Naive thymus-derived CD4-positive, alpha-beta T cell (primary cell): ENCODE results near the gene TNS3. TPM values are rescaled to one million over a fixed set of nuclear protein-coding genes. Genes with fewer than 3 reads are reported as not detected.

Experiments
- ATAC-seq: fragments of 150-1000 bp; cut with Tn5 transposase; 2 replicates; pipeline ENCODE4 v1.10.0; 2021; ENCODE audit warnings: mild to moderate bottlenecking, moderate library complexity
- CTCF ChIA-PET: fragments of 350-600 bp; sonication (Branson Sonifier 250); formaldehyde crosslinking; loops from one replicate; lab custom pipeline; 2021; ENCODE audit warnings: antibody characterized with exemption; lab: Charles Lee
- POLR2A ChIA-PET: fragments of 350-600 bp; sonication (Branson Sonifier 250); formaldehyde crosslinking; loops from one replicate; lab custom pipeline; 2021; ENCODE audit warnings: antibody characterized with exemption, inconsistent platforms; lab: Charles Lee
- DNase-seq, 9 donors: peaks; one replicate each; pipeline versions ENCODE4 v3.0.0 to v3.0.0-alpha.2; 2020 to 2022; ENCODE audit warnings: mixed read lengths in 1 of 9
- H3K27ac ChIP-seq: one replicate; pipeline ENCODE4 v1.7.0; 2013; ENCODE audit warnings: mild to moderate bottlenecking, low read depth, low read length, moderate library complexity
- H3K27me3 ChIP-seq, 2 donors: one replicate each; pipeline ENCODE4 v1.7.0; 2013; ENCODE audit warnings: low read length in 2 of 2, mild to moderate bottlenecking in 2 of 2, moderate library complexity in 2 of 2; ENCODE audit not compliant: control insufficient read depth in 2 of 2, insufficient read depth in 2 of 2
- H3K36me3 ChIP-seq, 3 experiments: 1 replicate in 2 of 3; 2 replicates in 1 of 3; pipeline ENCODE4 v1.7.0; 2013; ENCODE audit warnings: low read length in 3 of 3, mild to moderate bottlenecking in 3 of 3, moderate library complexity in 1 of 3; ENCODE audit not compliant: insufficient read depth in 3 of 3, control insufficient read depth in 2 of 3
- H3K4me1 ChIP-seq, 2 donors: one replicate each; pipeline ENCODE4 v1.7.0; 2013; ENCODE audit warnings: low read length in 2 of 2, mild to moderate bottlenecking in 2 of 2, moderate library complexity in 1 of 2; ENCODE audit not compliant: control insufficient read depth in 2 of 2, insufficient read depth in 2 of 2
- H3K4me3 ChIP-seq: 2 replicates; pipeline ENCODE4 v1.7.0; 2013; ENCODE audit warnings: mild to moderate bottlenecking, low read length
- H3K9me3 ChIP-seq, 3 experiments: 1 replicate in 2 of 3; 2 replicates in 1 of 3; pipeline ENCODE4 v1.7.0; 2013; ENCODE audit warnings: low read length in 3 of 3; ENCODE audit not compliant: control insufficient read depth in 2 of 3
- H3K27ac Mint-ChIP-seq, 9 donors: one replicate each; pipeline ENCODE4 v1.8.0; 2020 to 2022; ENCODE audit warnings: mixed read lengths in 9 of 9, mild to moderate bottlenecking in 8 of 9, moderate library complexity in 5 of 9, inconsistent platforms in 2 of 9
- H3K27me3 Mint-ChIP-seq, 5 donors: one replicate each; pipeline ENCODE4 v1.8.0; 2021 to 2022; ENCODE audit warnings: mixed read lengths in 5 of 5, mild to moderate bottlenecking in 1 of 5
- H3K36me3 Mint-ChIP-seq, 5 donors: one replicate each; pipeline ENCODE4 v1.8.0; 2020 to 2022; ENCODE audit warnings: mixed read lengths in 5 of 5, mild to moderate bottlenecking in 3 of 5, inconsistent platforms in 1 of 5
- H3K4me1 Mint-ChIP-seq, 7 donors: one replicate each; pipeline ENCODE4 v1.8.0; 2020 to 2022; ENCODE audit warnings: mixed read lengths in 7 of 7, mild to moderate bottlenecking in 3 of 7, inconsistent platforms in 1 of 7
- H3K4me3 Mint-ChIP-seq, 10 donors: one replicate each; pipeline ENCODE4 v1.8.0; 2020 to 2022; ENCODE audit warnings: mild to moderate bottlenecking in 10 of 10, mixed read lengths in 10 of 10, moderate library complexity in 6 of 10, inconsistent platforms in 2 of 10
- H3K9me3 Mint-ChIP-seq, 11 donors: one replicate each; pipeline ENCODE4 v1.8.0; 2020 to 2022; ENCODE audit warnings: mixed read lengths in 11 of 11, mild to moderate bottlenecking in 4 of 11, inconsistent platforms in 1 of 11, moderate library complexity in 1 of 11
- intact Hi-C, 2 donors: fragments of 100-400 bp; cut with micrococcal nuclease; formaldehyde crosslinking; loops; one replicate each; pipeline ENCODE4 v1.15.1; 2023
- polyA plus RNA-seq, 2 donors: library from polyadenylated mRNA; unstranded; fragments of 300-500 nt; fragmentation: Illumina TruSeq; gene quantifications; one replicate each; pipeline ENCODE4 v1.2.3, GENCODE V29; 2021
- total RNA-seq, 6 experiments: library from RNA in 5 of 6; stranded (reverse) in 5 of 6; gene quantifications; 1 replicate in 5 of 6; 2 replicates in 1 of 6; pipeline ENCODE4 v1.2.3 and lab custom pipeline; 2021 to 2026

TNS3 gene
- total and polyA plus RNA-seq, 7 experiments from 2014 or later: 0.85 to 38.3 (median 2.6) TPM; not detected in 2

- no peaks in the 10 kb centered on the region for H3K4me1 ChIP-seq
- no peak overlapping the region for H3K4me3 ChIP-seq
- Mint-ChIP-seq H3K4me3 (no peak overlapping the region), H3K27me3 (no peaks in the 10 kb centered on the region), H3K27ac (no peak overlapping the region), H3K36me3 (no peaks in the 10 kb centered on the region), H3K4me1 (peaks cover 0 to 2% (median 0%) of the 10 kb centered on the region in 7 donors), H3K9me3 (no peaks in the 10 kb centered on the region)
- ChIA-PET POLR2A (no interaction called here), CTCF (no interaction called here)
- ATAC-seq: no peak
- no peak for DNase-seq
- no peaks in the 10 kb centered on the region for H3K36me3 ChIP-seq
- H3K27ac ChIP-seq: no peak overlapping the region
- intact Hi-C loops: no loop called here
- no peaks in the 10 kb centered on the region for H3K27me3 ChIP-seq
- H3K9me3 ChIP-seq: no peaks in the 10 kb centered on the region
Observed at GRCh38 chr7:47301105-47301477, 280.8 kb downstream of the TNS3 start.

- no peak overlapping the region for H3K4me3 Mint-ChIP-seq
- Histone ChIP-seq H3K9me3 (no peaks in the 10 kb centered on the region), H3K36me3 (no peaks in the 10 kb centered on the region), H3K4me1 (no peaks in the 10 kb centered on the region), H3K27me3 (no peaks in the 10 kb centered on the region), H3K4me3 (no peak overlapping the region), H3K27ac (no peak overlapping the region)
- H3K4me1 Mint-ChIP-seq: peaks cover 0 to 2% (median 0%) of the 10 kb centered on the region in 7 donors
- no peak for DNase-seq
- no peak for ATAC-seq
- no peaks in the 10 kb centered on the region for H3K9me3 Mint-ChIP-seq
- H3K27me3 Mint-ChIP-seq: no peaks in the 10 kb centered on the region
- intact Hi-C loops: no loop called here
- no peak overlapping the region for H3K27ac Mint-ChIP-seq
- no peaks in the 10 kb centered on the region for H3K36me3 Mint-ChIP-seq
- ChIA-PET CTCF (no interaction called here), POLR2A (no interaction called here)
Observed at GRCh38 chr7:47300472-47301104, 281.3 kb downstream of the TNS3 start.

- no peaks in the 10 kb centered on the region for H3K4me1 ChIP-seq
- no peaks in the 10 kb centered on the region for H3K27me3 ChIP-seq
- no peak for DNase-seq
- H3K9me3 ChIP-seq: no peaks in the 10 kb centered on the region
- H3K27me3 Mint-ChIP-seq: no peaks in the 10 kb centered on the region
- ChIA-PET POLR2A (no interaction called here), CTCF (no interaction called here)
- no peak overlapping the region for H3K4me3 Mint-ChIP-seq
- no peak for ATAC-seq
- H3K36me3 Mint-ChIP-seq: no peaks in the 10 kb centered on the region
- H3K27ac ChIP-seq: no peak overlapping the region
- H3K27ac Mint-ChIP-seq: no peak overlapping the region
- H3K9me3 Mint-ChIP-seq: no peaks in the 10 kb centered on the region
- no peak overlapping the region for H3K4me3 ChIP-seq
- intact Hi-C loops: no loop called here
- no peaks in the 10 kb centered on the region for H3K36me3 ChIP-seq
- H3K4me1 Mint-ChIP-seq: peaks cover 0 to 2% (median 0%) of the 10 kb centered on the region in 7 donors
Observed at GRCh38 chr7:47299496-47299895, 282.4 kb downstream of the TNS3 start.

- H3K9me3 ChIP-seq: no peaks in the 10 kb centered on the region
- ATAC-seq: no peak
- H3K4me1 Mint-ChIP-seq: peaks cover 0 to 2% (median 0%) of the 10 kb centered on the region in 7 donors
- H3K27ac Mint-ChIP-seq: no peak overlapping the region
- H3K27me3 ChIP-seq: no peaks in the 10 kb centered on the region
- H3K36me3 ChIP-seq: no peaks in the 10 kb centered on the region
- no peak overlapping the region for H3K4me3 Mint-ChIP-seq
- no peaks in the 10 kb centered on the region for H3K9me3 Mint-ChIP-seq
- H3K36me3 Mint-ChIP-seq: no peaks in the 10 kb centered on the region
- no peaks in the 10 kb centered on the region for H3K4me1 ChIP-seq
- H3K27me3 Mint-ChIP-seq: no peaks in the 10 kb centered on the region
- intact Hi-C loops: no loop called here
- no peak for DNase-seq
- ChIA-PET CTCF (no interaction called here), POLR2A (no interaction called here)
- no peak overlapping the region for H3K4me3 ChIP-seq
- no peak overlapping the region for H3K27ac ChIP-seq
Observed at GRCh38 chr7:47298636-47299035, 283.3 kb downstream of the TNS3 start.

GRCh38 chr7:47297120-47297519 lies 284.8 kb downstream of the TNS3 start:
- intact Hi-C loops: no loop called here
- Histone ChIP-seq H3K36me3 (no peaks in the 10 kb centered on the region), H3K27me3 (no peaks in the 10 kb centered on the region), H3K4me1 (no peaks in the 10 kb centered on the region), H3K9me3 (no peaks in the 10 kb centered on the region), H3K27ac (no peak overlapping the region), H3K4me3 (no peak overlapping the region)
- ATAC-seq (no peak), DNase-seq (no peak)
- no peaks in the 10 kb centered on the region for H3K9me3 Mint-ChIP-seq
- H3K4me3 Mint-ChIP-seq: no peak overlapping the region
- H3K27ac Mint-ChIP-seq: no peak overlapping the region
- ChIA-PET CTCF (no interaction called here), POLR2A (no interaction called here)
- H3K36me3 Mint-ChIP-seq: no peaks in the 10 kb centered on the region
- no peaks in the 10 kb centered on the region for H3K27me3 Mint-ChIP-seq
- H3K4me1 Mint-ChIP-seq: peaks cover 0 to 2% (median 0%) of the 10 kb centered on the region in 7 donors

GRCh38 chr7:47295606-47296005 lies 286.3 kb downstream of the TNS3 start:
- no peak overlapping the region for H3K27ac Mint-ChIP-seq
- H3K36me3 ChIP-seq: no peaks in the 10 kb centered on the region
- no peaks in the 10 kb centered on the region for H3K36me3 Mint-ChIP-seq
- CTCF ChIA-PET: no interaction called here
- DNase-seq: no peak
- H3K27me3 Mint-ChIP-seq: no peaks in the 10 kb centered on the region
- no peak overlapping the region for H3K4me3 ChIP-seq
- H3K4me1 Mint-ChIP-seq: peaks cover 0 to 9% (median 0%) of the 10 kb centered on the region in 7 donors
- H3K4me3 Mint-ChIP-seq: no peak overlapping the region
- ATAC-seq: no peak
- intact Hi-C loops: no loop called here
- no peak overlapping the region for H3K27ac ChIP-seq
- no peaks in the 10 kb centered on the region for H3K27me3 ChIP-seq
- no peaks in the 10 kb centered on the region for H3K9me3 Mint-ChIP-seq
- no peaks in the 10 kb centered on the region for H3K9me3 ChIP-seq
- H3K4me1 ChIP-seq: no peaks in the 10 kb centered on the region
- POLR2A ChIA-PET: interaction anchor here (0.5 kb wide), 1 partner anchor 406 kb away, joined by 3 read pairs; no protein-coding TSS in a partner anchor

GRCh38 chr7:47294556-47295222 lies 287.2 kb downstream of the TNS3 start:
- Histone ChIP-seq H3K4me1 (no peaks in the 10 kb centered on the region), H3K4me3 (no peak overlapping the region), H3K9me3 (no peaks in the 10 kb centered on the region), H3K36me3 (no peaks in the 10 kb centered on the region), H3K27ac (no peak overlapping the region), H3K27me3 (no peaks in the 10 kb centered on the region)
- Mint-ChIP-seq H3K27me3 (no peaks in the 10 kb centered on the region), H3K4me3 (no peak overlapping the region), H3K36me3 (no peaks in the 10 kb centered on the region), H3K9me3 (no peaks in the 10 kb centered on the region), H3K4me1 (peaks cover 0 to 11% (median 0%) of the 10 kb centered on the region in 7 donors), H3K27ac (no peak overlapping the region)
- no peak for DNase-seq
- POLR2A ChIA-PET: no interaction called here
- ATAC-seq: no peak
- CTCF ChIA-PET: no interaction called here
- intact Hi-C loops: no loop called here
